Mucosa of rectum (tissue), 2 donors: ENCODE data around the gene BTN1A1.

ENCODE experiments used
- H3K27ac ChIP-seq, 2 donors: one replicate each; pipeline ENCODE4 v1.7.0; 2013; ENCODE audit warnings: inconsistent platforms in 2 of 2, low read depth in 2 of 2, low read length in 2 of 2
- H3K27me3 ChIP-seq, 2 donors: one replicate each; pipeline ENCODE4 v1.7.0; 2013; ENCODE audit warnings: low read length in 2 of 2; ENCODE audit not compliant: control insufficient read depth in 2 of 2, insufficient read depth in 2 of 2
- H3K36me3 ChIP-seq, 2 donors: one replicate each; pipeline ENCODE4 v1.7.0; 2013; ENCODE audit warnings: low read length in 2 of 2; ENCODE audit not compliant: control insufficient read depth in 2 of 2, insufficient read depth in 2 of 2
- H3K4me1 ChIP-seq, 2 donors: one replicate each; pipeline ENCODE4 v1.7.0; 2013; ENCODE audit warnings: low read length in 2 of 2, mild to moderate bottlenecking in 1 of 2; ENCODE audit not compliant: control insufficient read depth in 2 of 2, insufficient read depth in 2 of 2
- H3K4me3 ChIP-seq, 2 donors: one replicate each; pipeline ENCODE4 v1.7.0; 2013; ENCODE audit warnings: low read length in 2 of 2
- H3K9ac ChIP-seq, 2 donors: one replicate each; pipeline ENCODE4 v1.7.0; 2013; ENCODE audit warnings: low read length in 2 of 2, low read depth in 1 of 2, mild to moderate bottlenecking in 1 of 2
- H3K9me3 ChIP-seq, 2 donors: one replicate each; pipeline ENCODE4 v1.7.0; 2013; ENCODE audit warnings: low read length in 2 of 2; ENCODE audit not compliant: control insufficient read depth in 2 of 2
- donor health status: healthy.
- donor health status: Normal muscosa, but diverticular disease.

Gene BTN1A1

DNA sequence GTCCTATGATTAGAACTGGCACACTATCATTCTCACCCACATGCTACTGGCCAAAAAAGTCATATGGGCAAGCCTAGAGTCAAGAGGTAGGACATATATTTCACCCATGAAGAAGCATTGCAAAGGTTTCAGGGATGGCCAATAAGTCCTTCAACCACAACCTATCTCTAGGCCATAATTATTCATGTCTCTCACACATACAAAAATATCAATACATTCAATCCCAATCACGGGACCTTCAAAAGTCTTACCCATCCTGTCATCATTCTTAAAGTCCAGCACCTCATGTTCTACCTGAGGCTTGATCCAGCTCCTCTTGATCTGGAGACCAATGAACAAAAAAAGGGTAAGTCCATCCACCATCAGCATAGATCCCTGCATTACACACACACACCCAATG is 12.6 kb upstream of the BTN1A1 start:
- Histone ChIP-seq H3K4me1 (no peaks in the 10 kb centered on the region), H3K9ac (no peak overlapping the region), H3K9me3 (peaks cover 0 to 2% of the 10 kb centered on the region in 2 donors), H3K27ac (no peak overlapping the region), H3K27me3 (no peaks in the 10 kb centered on the region), H3K4me3 (no peak overlapping the region), H3K36me3 (no peaks in the 10 kb centered on the region)

DNA sequence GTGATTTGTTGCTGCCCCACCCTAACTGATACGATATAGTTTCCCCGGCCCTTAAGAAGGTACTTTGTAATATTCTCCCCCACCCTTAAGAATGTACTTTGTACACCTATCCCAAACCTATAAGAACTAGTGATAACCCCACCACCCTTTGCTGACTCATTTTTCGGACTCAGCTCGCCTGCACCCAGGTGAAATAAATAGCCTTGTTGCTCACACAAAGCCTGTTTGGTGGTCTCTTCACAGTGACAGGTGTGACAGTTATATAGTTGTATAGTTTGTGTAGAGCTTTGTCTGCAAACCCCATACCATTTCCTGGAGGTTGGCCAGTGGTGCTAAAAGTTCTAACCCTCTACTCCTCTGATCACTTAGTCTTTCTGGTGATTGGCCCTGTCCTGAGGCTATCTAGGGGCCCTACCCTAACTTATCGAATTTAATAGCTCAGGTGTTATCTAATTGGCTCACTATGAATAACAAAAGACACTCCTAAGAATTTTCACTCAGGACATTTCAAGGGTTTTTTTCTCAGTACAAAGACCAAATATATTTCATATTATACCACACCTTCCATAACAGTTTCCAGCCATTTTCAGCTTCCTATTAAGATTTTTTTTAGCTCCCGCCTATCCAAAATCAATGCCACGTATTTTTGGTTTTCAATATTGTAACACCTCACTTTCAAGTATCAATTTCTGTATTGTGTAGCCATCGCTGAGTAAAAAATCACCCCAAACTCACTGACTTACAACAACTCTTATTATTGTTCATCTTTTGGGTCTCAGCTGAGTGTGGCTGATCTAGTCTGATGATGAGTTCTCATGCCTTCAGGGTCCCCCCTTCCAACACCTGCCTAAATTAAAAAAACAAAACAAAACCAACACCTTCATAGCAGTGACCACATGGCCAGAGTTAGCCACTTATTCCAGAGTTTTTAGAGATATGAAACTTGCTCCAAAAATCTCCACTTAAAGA is 9.8 kb upstream of the BTN1A1 start:
- no peak overlapping the region for H3K9ac ChIP-seq
- H3K27me3 ChIP-seq: peaks cover 0 to 5% of the 10 kb centered on the region in 2 donors
- H3K36me3 ChIP-seq: no peaks in the 10 kb centered on the region
- H3K27ac ChIP-seq: no peak overlapping the region
- no peaks in the 10 kb centered on the region for H3K4me1 ChIP-seq
- peaks cover 0 to 2% of the 10 kb centered on the region in 2 donors for H3K9me3 ChIP-seq
- no peak overlapping the region for H3K4me3 ChIP-seq

DNA sequence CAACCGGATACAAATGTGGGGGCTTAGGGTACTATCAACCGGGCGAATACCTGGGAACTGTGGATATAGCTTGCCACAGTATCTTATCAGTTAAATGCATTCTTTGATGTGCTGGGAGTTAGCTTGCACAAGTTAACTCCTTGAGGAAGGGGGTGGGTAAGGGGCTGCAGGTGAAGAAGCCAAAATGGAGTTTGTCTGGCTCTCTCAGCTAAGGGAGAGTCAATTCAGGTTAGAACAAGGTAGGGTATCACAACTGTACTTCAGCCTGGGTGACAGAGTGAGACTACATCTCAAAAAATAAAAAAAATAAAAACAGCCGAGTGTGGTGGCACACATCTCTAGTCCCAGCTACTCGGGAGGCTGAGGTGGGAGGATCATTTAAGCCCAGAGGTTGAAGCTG is 8.5 kb upstream of the BTN1A1 start:
- Histone ChIP-seq H3K4me1 (no peaks in the 10 kb centered on the region), H3K36me3 (no peaks in the 10 kb centered on the region), H3K27me3 (peaks cover 0 to 5% of the 10 kb centered on the region in 2 donors)

DNA sequence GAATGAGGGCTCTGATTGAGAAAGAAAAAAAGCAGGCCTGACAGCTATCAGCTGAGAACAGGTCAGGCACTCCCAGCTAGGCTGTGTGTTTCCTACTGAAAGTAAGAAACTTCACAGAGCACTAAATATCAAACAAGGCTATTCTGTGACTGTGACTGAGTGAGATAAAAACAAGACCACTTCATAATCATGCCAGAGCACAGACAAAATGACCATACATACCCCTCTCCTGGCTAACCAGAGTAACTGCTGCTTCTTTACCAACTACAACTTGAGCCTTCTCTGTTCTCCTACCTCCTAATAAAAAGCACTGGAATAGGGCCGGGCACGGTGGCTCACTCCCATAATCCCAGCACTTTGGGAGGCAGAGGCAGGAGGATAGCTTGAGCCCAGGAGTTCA is 6.8 kb upstream of the BTN1A1 start:
- Histone ChIP-seq H3K36me3 (no peaks in the 10 kb centered on the region), H3K9me3 (no peaks in the 10 kb centered on the region), H3K27me3 (peaks cover 0 to 5% of the 10 kb centered on the region in 2 donors), H3K4me3 (no peak overlapping the region), H3K9ac (no peak overlapping the region), H3K27ac (no peak overlapping the region), H3K4me1 (no peaks in the 10 kb centered on the region)

More for the DNA sequence above, 8.5 kb upstream of the BTN1A1 start:
- H3K9ac ChIP-seq: no peak overlapping the region
- H3K27ac ChIP-seq: no peak overlapping the region
- no peak overlapping the region for H3K4me3 ChIP-seq
- H3K9me3 ChIP-seq: peaks cover 0 to 2% of the 10 kb centered on the region in 2 donors

DNA sequence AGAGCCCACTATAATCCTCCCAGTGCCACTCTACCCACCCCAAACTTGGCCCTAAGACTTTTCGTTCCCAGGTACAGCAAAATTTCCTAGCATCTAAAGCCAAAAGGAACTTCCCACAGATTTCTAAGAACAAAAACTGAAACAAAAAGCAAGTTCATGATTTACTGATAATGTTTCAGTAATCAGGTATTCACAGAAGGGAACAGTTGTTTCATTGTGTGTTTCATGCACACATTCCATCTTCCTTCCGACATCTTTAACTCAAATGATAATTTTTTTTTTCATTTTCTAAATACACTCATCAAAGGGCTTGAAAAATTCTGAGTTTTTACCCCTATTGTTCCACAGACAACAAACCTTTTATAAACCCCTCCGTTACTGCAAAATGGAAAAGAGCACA is 6.0 kb upstream of the BTN1A1 start:
- Histone ChIP-seq H3K9ac (no peak overlapping the region), H3K36me3 (no peaks in the 10 kb centered on the region), H3K27me3 (peaks cover 0 to 5% of the 10 kb centered on the region in 2 donors), H3K27ac (no peak overlapping the region), H3K4me1 (no peaks in the 10 kb centered on the region), H3K4me3 (no peak overlapping the region), H3K9me3 (no peaks in the 10 kb centered on the region)

DNA sequence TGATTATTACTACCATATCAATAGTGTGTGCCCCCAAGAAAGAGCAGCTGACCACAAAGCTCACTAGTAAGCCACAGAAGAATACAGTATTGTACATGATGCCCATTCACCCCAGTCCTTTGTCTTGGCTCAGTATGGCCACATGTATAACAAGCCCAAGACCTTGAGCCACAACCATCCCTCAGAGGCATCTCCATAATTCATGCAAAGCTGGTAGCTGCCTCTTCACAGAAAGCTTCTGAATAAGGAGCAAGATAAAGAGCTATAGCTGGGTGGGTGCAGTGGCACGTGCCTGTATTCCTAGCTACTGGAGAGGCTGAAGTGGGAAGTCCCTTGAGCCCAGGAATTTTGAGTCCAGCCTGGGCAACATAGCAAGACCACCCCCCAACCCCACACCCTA is 4.8 kb upstream of the BTN1A1 start:
- no peaks in the 10 kb centered on the region for H3K36me3 ChIP-seq
- no peaks in the 10 kb centered on the region for H3K4me1 ChIP-seq
- peaks cover 0 to 5% of the 10 kb centered on the region in 2 donors for H3K27me3 ChIP-seq
- no peaks in the 10 kb centered on the region for H3K9me3 ChIP-seq
- H3K9ac ChIP-seq: no peak overlapping the region
- H3K27ac ChIP-seq: no peak overlapping the region
- H3K4me3 ChIP-seq: no peak overlapping the region

DNA sequence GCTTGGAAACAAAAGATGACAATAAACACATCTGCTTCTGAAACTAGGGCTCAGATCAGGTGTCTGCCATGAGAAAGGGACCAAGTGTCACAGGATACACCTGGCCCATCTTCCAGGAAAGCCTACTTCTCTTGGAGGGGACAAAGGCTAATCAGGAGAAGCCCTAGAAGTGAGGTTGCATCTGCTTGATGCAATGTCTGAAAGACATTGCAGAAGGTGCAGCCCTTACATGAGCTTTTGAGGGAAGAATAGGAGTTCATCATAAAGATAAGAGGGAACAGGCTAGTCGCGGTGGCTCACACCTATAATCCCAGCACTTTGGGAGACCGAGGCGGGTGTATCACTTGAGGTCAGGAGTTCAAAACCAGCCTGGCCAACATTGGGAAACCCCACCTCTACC is 2.5 kb upstream of the BTN1A1 start:
- Histone ChIP-seq H3K36me3 (no peaks in the 10 kb centered on the region), H3K4me1 (peaks cover 7 to 10% of the 10 kb centered on the region in 2 donors), H3K27me3 (peaks cover 13 to 20% of the 10 kb centered on the region in 2 donors), H3K9me3 (no peaks in the 10 kb centered on the region), H3K27ac (no peak overlapping the region), H3K4me3 (no peak overlapping the region), H3K9ac (no peak overlapping the region)

DNA sequence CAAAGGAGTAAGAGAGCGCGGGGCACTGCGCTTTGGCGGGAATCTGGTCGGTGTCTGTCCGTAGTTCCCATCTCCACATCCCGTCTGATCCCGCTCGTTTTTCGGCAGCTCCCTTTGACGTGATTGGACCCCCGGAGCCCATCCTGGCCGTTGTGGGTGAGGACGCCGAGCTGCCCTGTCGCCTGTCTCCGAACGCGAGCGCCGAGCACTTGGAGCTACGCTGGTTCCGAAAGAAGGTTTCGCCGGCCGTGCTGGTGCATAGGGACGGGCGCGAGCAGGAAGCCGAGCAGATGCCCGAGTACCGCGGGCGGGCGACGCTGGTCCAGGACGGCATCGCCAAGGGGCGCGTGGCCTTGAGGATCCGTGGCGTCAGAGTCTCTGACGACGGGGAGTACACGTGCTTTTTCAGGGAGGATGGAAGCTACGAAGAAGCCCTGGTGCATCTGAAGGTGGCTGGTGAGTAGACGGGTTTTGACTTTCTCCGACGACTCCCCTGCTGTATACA is 1.4 kb downstream of the BTN1A1 start:
- Histone ChIP-seq H3K36me3 (no peaks in the 10 kb centered on the region), H3K9me3 (no peaks in the 10 kb centered on the region), H3K4me1 (peaks cover 7 to 10% of the 10 kb centered on the region in 2 donors), H3K4me3 (peak overlapping the region; percentile 49 to 63), H3K9ac (no peak overlapping the region), H3K27me3 (peaks cover 14 to 15% of the 10 kb centered on the region in 2 donors), H3K27ac (no peak overlapping the region)

DNA sequence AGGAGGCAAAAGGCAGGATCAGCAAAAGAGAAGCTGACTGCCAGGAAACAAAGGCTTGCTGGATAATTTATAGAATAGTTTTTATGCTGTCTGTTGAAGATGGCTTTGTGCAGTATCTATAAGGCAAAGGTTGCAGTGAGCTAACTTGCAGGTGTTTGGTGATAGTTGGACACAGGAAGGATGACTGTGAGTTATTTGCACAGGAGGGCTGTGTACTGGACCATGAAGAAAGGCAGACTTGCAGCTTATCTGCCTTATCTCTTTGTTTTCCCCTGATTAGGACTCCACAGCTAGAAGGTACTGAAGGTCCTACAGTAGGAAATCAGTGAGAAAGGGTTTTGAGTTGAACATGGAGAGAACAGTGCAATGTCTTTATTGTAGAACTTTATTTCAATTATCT is 2.1 kb downstream of the BTN1A1 start:
- H3K9me3 ChIP-seq: no peaks in the 10 kb centered on the region
- H3K27me3 ChIP-seq: peaks cover 14 to 15% of the 10 kb centered on the region in 2 donors
- peaks cover 7 to 10% of the 10 kb centered on the region in 2 donors for H3K4me1 ChIP-seq
- H3K36me3 ChIP-seq: no peaks in the 10 kb centered on the region
- no peak overlapping the region for H3K9ac ChIP-seq
- H3K27ac ChIP-seq: no peak overlapping the region
- peak overlapping the region in 1 of 2 donors; percentile 63 for H3K4me3 ChIP-seq

DNA sequence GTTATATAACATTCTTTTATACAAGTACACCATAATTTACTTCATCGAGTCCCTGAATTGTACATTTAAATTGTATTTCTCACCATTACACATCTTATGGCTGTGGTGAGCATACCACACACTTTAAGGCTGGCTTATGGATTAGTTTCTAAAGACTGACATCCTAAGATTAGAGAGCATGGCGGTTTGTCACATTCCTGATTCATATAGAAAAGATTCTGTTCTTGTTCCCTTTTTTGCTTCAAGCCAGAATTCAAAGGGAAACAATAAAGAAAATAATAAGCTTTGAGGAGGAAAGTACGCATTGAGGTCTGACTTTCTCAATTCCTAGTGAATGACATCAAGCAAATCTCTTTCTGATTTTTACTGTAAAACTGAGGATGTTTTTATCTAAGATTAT is 2.5 kb downstream of the BTN1A1 start:
- Histone ChIP-seq H3K9me3 (no peaks in the 10 kb centered on the region), H3K9ac (no peak overlapping the region), H3K27ac (no peak overlapping the region), H3K4me1 (peaks cover 7 to 10% of the 10 kb centered on the region in 2 donors), H3K4me3 (no peak overlapping the region), H3K27me3 (peaks cover 14 to 15% of the 10 kb centered on the region in 2 donors), H3K36me3 (no peaks in the 10 kb centered on the region)
